Endothelial cell of umbilical vein (primary cell): ENCODE measurements around the gene CSNK2A3.

Experiments
- EZH2 ChIP-seq: IDR thresholded peaks from 2 replicates; pipeline ENCODE4 v1.6.1; 2012; ENCODE audit warnings: borderline replicate concordance, low read depth, mild to moderate bottlenecking, moderate library complexity, low read length, inconsistent platforms; ENCODE audit not compliant: severe bottlenecking
- FOS ChIP-seq: IDR thresholded peaks from 2 replicates; pipeline ENCODE4 v1.6.1; 2011; ENCODE audit warnings: mild to moderate bottlenecking, low read length, moderate library complexity, borderline replicate concordance; ENCODE audit not compliant: insufficient read depth
- GATA2 ChIP-seq: IDR thresholded peaks from 2 replicates; pipeline ENCODE4 v1.7.0; 2011; ENCODE audit warnings: low read depth, mild to moderate bottlenecking, moderate library complexity, mixed read lengths, low read length; ENCODE audit not compliant: insufficient read length, insufficient read depth
- JUN ChIP-seq: IDR thresholded peaks from 2 replicates; pipeline ENCODE4 v1.6.1; 2011; ENCODE audit warnings: borderline replicate concordance, low read depth; ENCODE audit not compliant: insufficient read length, insufficient read depth
- MAX ChIP-seq: IDR thresholded peaks from 2 replicates; pipeline ENCODE4 v1.6.1; 2011; ENCODE audit not compliant: insufficient read depth, insufficient read length
- MYC ChIP-seq: IDR thresholded peaks from one replicate; pipeline ENCODE4 v1.6.1; 2011; ENCODE audit warnings: mild to moderate bottlenecking, low read depth, low read length
- POLR2A ChIP-seq: IDR thresholded peaks from 2 replicates; pipeline ENCODE4 v1.6.1; 2012; ENCODE audit warnings: low read depth, mild to moderate bottlenecking, control low read depth, low read length
- POLR2AphosphoS5 ChIP-seq: IDR thresholded peaks from 2 replicates; pipeline ENCODE4 v1.6.1; 2012; ENCODE audit warnings: low read depth, mild to moderate bottlenecking, control low read depth, low read length, moderate library complexity; ENCODE audit not compliant: insufficient read depth
- TF ChIP-seq, protein P1 (sequence below), 2 donors: IDR thresholded peaks; 1 replicate in 1 of 2; 2 replicates in 1 of 2; pipeline ENCODE4 v1.5.1; 2011; ENCODE audit warnings: low read length in 2 of 2, mild to moderate bottlenecking in 2 of 2, moderate library complexity in 2 of 2, control low read depth in 1 of 2, inconsistent platforms in 1 of 2, low read depth in 1 of 2; ENCODE audit not compliant: insufficient read depth in 1 of 2; ENCODE audit errors: extremely low read depth in 1 of 2

DNA sequence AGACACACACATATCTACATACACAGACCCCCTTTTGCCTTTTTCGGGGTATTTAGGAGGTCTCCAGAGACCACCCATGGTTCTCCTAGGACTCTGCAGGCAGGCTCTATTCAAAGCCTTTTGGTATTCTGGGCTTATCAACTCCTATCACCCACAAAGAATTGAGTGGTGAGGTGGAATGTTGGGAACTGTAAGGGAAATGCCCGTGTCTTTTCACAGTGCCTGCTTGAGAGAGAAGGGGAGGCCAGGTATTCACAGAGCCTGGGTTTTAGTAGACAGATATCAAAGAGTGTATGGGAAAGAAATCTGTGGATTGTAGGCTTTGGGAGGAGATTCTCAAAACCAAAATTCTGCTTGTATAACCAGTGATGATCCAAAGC, 44.0 kb upstream of the CSNK2A3 start:
- TF ChIP-seq, protein P1, sequence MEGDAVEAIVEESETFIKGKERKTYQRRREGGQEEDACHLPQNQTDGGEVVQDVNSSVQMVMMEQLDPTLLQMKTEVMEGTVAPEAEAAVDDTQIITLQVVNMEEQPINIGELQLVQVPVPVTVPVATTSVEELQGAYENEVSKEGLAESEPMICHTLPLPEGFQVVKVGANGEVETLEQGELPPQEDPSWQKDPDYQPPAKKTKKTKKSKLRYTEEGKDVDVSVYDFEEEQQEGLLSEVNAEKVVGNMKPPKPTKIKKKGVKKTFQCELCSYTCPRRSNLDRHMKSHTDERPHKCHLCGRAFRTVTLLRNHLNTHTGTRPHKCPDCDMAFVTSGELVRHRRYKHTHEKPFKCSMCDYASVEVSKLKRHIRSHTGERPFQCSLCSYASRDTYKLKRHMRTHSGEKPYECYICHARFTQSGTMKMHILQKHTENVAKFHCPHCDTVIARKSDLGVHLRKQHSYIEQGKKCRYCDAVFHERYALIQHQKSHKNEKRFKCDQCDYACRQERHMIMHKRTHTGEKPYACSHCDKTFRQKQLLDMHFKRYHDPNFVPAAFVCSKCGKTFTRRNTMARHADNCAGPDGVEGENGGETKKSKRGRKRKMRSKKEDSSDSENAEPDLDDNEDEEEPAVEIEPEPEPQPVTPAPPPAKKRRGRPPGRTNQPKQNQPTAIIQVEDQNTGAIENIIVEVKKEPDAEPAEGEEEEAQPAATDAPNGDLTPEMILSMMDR (IDR thresholded peaks at IDR 0.05; ENCODE audit: extremely low read depth in 1 of 2, insufficient read depth in 1 of 2, low read depth in 1 of 2, low read length in 2 of 2): no peak
- TF ChIP-seq POLR2A (no peak), MAX (no peak), POLR2AphosphoS5 (no peak), EZH2 (no peak), FOS (no peak), MYC (no peak), JUN (no peak), GATA2 (no peak)
